Superior temporal gyrus (tissue), 1 donor: ENCODE measurements around the gene CALD1.

Source experiments
- DNase-seq: peaks from one replicate; pipeline ENCODE4 v3.0.0-alpha.2; 2016; ENCODE audit errors: extremely low spot score

The CALD1 gene

GRCh38 chr7:134761266-134761665, 18.2 kb upstream of the CALD1 start:
- DNase-seq = no peak

DNA sequence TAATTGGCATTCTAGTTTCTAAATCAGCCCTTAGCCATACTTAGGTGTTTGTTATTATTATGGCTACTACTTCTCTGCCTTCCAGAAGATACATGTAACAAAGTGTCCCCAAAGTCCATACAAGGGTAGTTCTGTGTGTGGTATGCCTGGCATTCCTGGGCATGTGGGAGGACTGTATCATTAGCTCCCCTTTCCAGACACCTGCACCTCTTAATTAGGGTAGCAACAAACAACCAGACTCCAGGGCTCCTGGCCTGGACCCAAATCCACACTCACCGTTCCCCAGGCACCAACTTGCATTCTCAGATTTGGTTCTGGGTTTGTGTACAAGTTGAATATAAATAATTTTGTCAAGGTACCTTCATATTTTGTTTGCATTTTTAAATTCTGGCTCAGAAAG, 15.5 kb upstream of the CALD1 start:
- DNase-seq = no peak

DNA sequence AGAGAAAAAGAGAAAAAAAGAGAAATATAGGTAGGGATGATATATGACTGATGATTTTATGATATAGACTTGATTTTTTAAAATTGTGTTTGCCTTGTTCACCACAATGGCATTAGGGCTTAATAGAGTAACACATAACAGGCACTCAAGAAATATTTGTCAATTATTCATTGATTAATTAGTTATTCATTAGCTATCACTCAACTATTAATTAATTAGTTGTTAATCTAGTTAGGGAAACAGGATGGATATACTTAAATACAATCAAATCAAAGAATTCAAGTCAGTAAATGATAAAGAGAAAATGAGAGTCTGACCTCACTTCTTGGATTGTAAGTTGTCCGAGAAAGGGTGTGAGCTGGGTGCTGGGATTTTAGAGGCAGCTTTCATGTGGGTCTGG, 15.1 kb upstream of the CALD1 start:
- DNase-seq = no peak

DNA sequence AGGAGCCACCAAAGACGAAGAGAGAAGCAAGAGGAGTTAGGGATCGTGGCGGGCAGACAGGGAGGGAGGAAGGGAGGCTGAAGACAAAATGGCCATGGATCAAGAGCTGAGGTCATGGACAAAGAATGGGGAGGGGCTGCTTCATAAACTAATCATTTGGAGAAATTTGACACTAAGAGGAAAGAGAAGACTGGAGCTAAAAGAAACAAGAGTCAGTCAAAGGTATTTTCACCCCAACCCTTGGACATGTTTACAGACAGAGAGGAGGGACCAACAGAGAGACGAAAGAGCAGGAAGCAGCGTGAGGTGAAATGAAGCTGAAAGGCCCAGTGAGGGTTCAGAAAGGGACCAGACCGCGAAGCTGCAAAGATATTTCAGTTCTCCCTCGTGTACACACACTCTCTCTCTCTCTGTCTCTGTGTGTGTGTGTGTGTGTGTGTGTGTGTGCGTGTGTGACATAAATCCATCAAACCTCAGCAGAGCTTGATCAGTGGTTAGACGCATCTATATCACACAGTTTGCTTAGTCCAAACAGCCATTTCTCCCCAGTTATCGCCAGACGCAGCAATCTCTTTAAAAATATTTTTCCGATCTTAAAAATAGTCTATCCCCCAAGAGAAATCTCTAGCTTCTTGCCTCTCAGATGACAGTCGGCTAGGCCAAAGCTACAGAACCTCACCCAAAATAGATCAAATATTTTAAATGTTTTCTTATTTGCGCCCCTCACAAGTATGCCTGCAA, 12.5 kb upstream of the CALD1 start:
- DNase-seq = no peak

- DNase-seq = no peak
Measured at GRCh38 chr7:134767520-134768168, 11.8 kb upstream of the CALD1 start.

GRCh38 chr7:134768243-134768642, 11.2 kb upstream of the CALD1 start:
- no peak for DNase-seq

- DNase-seq = no peak
Measured at GRCh38 chr7:134770676-134771075, 8.8 kb upstream of the CALD1 start.

- DNase-seq = no peak
Measured at GRCh38 chr7:134771111-134771510, 8.3 kb upstream of the CALD1 start.

- DNase-seq = no peak
Measured at GRCh38 chr7:134771889-134772288, 7.5 kb upstream of the CALD1 start.

- DNase-seq = no peak
Measured at GRCh38 chr7:134772401-134772800, 7.0 kb upstream of the CALD1 start.

DNA sequence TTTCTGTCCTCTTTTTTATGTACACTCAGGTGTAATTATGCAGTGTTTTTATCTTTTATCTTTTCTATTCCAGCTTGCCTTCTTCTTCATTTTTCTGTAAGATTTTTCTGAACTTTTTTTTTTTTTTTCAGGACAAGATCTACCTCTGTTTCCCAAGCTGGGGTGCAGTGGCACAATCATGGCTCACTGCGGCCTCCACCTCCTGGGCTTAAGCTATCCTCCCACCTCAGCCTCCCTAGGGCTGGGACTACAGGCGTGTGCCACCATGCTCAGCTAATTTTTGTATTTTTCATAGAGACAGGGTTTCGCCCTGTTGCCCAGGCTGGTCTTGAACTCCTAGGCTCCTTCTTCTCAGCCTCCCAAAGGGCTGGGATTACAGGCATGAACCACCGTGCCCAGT, 6.3 kb upstream of the CALD1 start:
- no peak for DNase-seq

- no peak for DNase-seq
Measured at GRCh38 chr7:134774119-134774518, 5.3 kb upstream of the CALD1 start.

DNA sequence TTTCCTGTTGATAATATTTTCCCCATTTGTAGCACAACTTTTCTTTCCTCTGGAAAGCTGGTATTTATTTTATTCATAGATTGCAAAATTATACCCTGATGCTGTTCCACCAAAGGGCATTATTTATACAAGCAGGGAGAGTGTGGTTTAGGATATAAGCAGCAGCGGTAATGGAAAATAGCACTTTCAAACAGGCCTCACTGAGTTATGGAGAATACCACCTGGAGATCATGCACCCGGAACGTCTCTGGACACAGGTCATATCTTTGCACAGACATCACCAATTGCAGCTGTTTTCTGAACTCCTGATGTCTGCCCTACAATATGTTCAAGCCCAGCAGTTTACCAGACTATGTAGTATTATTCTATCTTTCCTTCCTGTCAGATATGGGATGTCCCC, 2.0 kb upstream of the CALD1 start:
- no peak for DNase-seq

- no peak for DNase-seq
Measured at GRCh38 chr7:134777908-134778580, 1.4 kb upstream of the CALD1 start.

DNA sequence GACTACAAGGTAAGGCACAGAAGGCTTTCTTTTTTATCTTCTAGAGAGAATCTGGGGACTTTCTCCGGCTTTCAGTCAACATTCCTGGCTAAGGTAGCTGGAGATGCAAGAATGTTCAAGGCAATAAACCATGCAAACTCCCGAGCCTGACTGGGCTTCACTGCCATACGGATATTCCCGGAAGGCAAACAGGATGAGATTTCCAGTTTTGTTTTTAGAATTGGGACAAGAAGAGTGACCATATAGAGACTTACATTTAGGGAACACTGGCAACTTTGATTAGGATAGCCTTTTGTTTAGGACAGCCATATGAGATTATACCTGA, 269 bp downstream of the CALD1 start:
- peak; percentile 16 for DNase-seq

GRCh38 chr7:134780166-134780828, 863 bp downstream of the CALD1 start:
- no peak for DNase-seq

- DNase-seq = no peak
Measured at GRCh38 chr7:134781171-134781570, 1.7 kb downstream of the CALD1 start.

GRCh38 chr7:134782121-134782623, 2.7 kb downstream of the CALD1 start:
- no peak for DNase-seq

- DNase-seq = no peak
Measured at GRCh38 chr7:134783294-134784069, 4.0 kb downstream of the CALD1 start.

GRCh38 chr7:134784251-134785049, 5.0 kb downstream of the CALD1 start:
- no peak for DNase-seq

- no peak for DNase-seq
Measured at GRCh38 chr7:134785842-134786241, 6.4 kb downstream of the CALD1 start.
